Epithelial cell of alveolus of lung (primary cell): ENCODE results near the gene SAV1. TPM values are rescaled to one million over a fixed set of nuclear protein-coding genes. Genes with fewer than 3 reads are reported as not detected.

Experiments used
- total RNA-seq: library from RNA; depleted of rRNA; stranded (reverse); fragments of >200 nt; gene quantifications from 2 replicates; pipeline ENCODE4 v1.2.1, GENCODE V29; 2015

SAV1 gene
- total RNA-seq, result 30.5 and 37.4 TPM in 2 replicates

DNA sequence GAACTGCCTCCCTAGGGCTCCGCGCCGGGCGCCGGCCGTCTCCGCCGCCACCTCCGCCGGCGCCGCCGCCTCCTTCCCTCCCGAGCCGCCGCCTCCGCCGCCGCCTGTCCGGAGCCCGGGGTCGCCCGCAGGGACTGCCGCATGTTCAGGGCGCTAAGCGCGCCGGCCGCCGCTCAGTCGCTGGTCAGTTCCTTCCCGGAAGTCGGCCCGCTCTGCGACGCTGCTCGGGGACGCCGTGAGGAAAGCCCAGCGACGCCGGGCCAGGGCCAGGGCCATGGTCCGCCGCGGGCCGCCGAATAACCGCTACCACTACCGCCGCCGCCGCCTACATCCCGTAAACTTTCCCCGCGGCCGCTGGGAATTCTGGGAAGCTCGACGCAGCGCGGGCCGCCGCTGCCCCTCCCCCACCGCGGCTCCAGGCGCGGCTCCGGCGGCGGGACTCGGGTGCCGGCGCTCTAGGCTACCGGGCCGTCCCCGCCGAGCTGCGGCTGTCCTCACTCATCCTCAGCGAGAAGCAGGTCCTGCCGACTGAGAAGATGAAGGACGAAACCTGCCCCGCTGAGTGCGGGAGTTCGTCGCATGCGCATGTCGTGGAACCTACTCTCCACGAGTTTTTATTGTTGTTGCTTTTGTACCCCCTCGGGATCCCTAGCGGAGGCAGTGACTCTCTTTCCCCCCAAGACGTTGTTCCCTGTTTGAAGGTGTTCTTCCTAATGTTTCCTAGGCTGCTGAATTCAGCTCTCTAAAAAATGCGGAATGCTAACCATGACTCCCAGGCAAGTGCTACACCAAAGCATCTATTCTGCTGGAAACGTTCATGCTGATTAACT lies at the start of gene SAV1:
SAV1 (minus strand) TSS at position 311 of the 830 bp plus-strand sequence. CDS start 339 bp downstream, outside the sequence.

Other genes starting within 250 kb of the SAV1 start
- 14.9 and 65.7 TPM in 2 replicates for gene MAP4K5, start 135.7 kb downstream of the SAV1 start, total RNA-seq
- gene ATL1, start 108.2 kb downstream of the SAV1 start, total RNA-seq, result 1.2 and 7.1 TPM in 2 replicates
- 13.3 and 24.3 TPM in 2 replicates for gene NIN, start 162.9 kb upstream of the SAV1 start, total RNA-seq
- not detected in 2 replicates for gene ABHD12B, start 203.7 kb upstream of the SAV1 start, total RNA-seq